Neural cell (in vitro differentiated cells): ENCODE measurements around the gene LIN54. TPM values are rescaled to one million over a fixed set of nuclear protein-coding genes. Genes with fewer than 3 reads are reported as not detected.

ENCODE experiments used
- H2AFZ ChIP-seq: fragments of 200-600, 300-800 bp; sonication (generic), shearing (Covaris generic); 2 replicates; pipeline ENCODE4 v1.6.0; 2014; ENCODE audit warnings: low read depth, mild to moderate bottlenecking, antibody characterized with exemption, low read length, moderate library complexity
- H3F3A ChIP-seq: fragments of 200-600 bp; shearing (Covaris generic); 2 replicates; pipeline ENCODE4 v1.6.1; 2016; ENCODE audit warnings: mild to moderate bottlenecking, moderate library complexity, mixed read lengths, antibody characterized with exemption, low read length; ENCODE audit not compliant: insufficient read depth, poor library complexity, severe bottlenecking
- H3K27ac ChIP-seq: fragments of 200-600, 300-800 bp; sonication (generic), shearing (Covaris generic); 2 replicates; pipeline ENCODE4 v1.5.1; 2014; ENCODE audit warnings: mild to moderate bottlenecking, low read length, moderate library complexity
- H3K27me3 ChIP-seq: fragments of 300-800, 200-600 bp; sonication (generic), shearing (Covaris generic); 2 replicates; pipeline ENCODE4 v1.6.0; 2014; ENCODE audit warnings: mild to moderate bottlenecking, low read depth, low read length, moderate library complexity; ENCODE audit not compliant: insufficient read depth
- H3K36me3 ChIP-seq: fragments of 300-800, 200-600 bp; sonication (generic), shearing (Covaris generic); 2 replicates; pipeline ENCODE4 v1.5.1; 2014; ENCODE audit warnings: mild to moderate bottlenecking, antibody characterized with exemption, low read length, moderate library complexity; ENCODE audit not compliant: insufficient read depth
- H3K4me2 ChIP-seq: fragments of 300-800, 200-600 bp; sonication (generic), shearing (Covaris generic); 2 replicates; pipeline ENCODE4 v1.6.0; 2014; ENCODE audit warnings: mild to moderate bottlenecking, low read length
- H3K4me3 ChIP-seq: fragments of 300-800, 200-600 bp; sonication (generic), shearing (Covaris generic); 2 replicates; pipeline ENCODE4 v1.5.1; 2014; ENCODE audit warnings: mild to moderate bottlenecking, low read length, moderate library complexity
- H3K79me2 ChIP-seq: fragments of 200-600 bp; shearing (Covaris generic); replicated peaks from 2 replicates; pipeline ENCODE4 v1.6.0; 2014; ENCODE audit warnings: mild to moderate bottlenecking, low read length, moderate library complexity; ENCODE audit not compliant: insufficient read depth
- H3K9ac ChIP-seq: fragments of 300-800, 200-600 bp; sonication (generic), shearing (Covaris generic); 2 replicates; pipeline ENCODE4 v1.6.1; 2016; ENCODE audit warnings: mild to moderate bottlenecking, low read length, mixed read lengths
- H3K9me2 ChIP-seq: fragments of 200-600 bp; shearing (Covaris generic); 2 replicates; pipeline ENCODE4 v1.6.1; 2016; ENCODE audit warnings: mild to moderate bottlenecking, low read length, mixed read lengths; ENCODE audit not compliant: insufficient read depth
- H3K9me3 ChIP-seq: fragments of 200-600, 300-800 bp; sonication (generic), shearing (Covaris generic); 2 replicates; pipeline ENCODE4 v1.6.1; 2016; ENCODE audit warnings: mild to moderate bottlenecking, mixed run types, low read length, moderate library complexity, mixed read lengths
- H4K20me1 ChIP-seq: fragments of 200-600 bp; shearing (Covaris generic); 2 replicates; pipeline ENCODE4 v1.6.1; 2016; ENCODE audit warnings: mild to moderate bottlenecking, mixed run types; ENCODE audit not compliant: insufficient read depth
- CTCF ChIP-seq: fragments of 450-650 bp; IDR thresholded peaks from 2 replicates; pipeline ENCODE4 v1.5.1; 2014; ENCODE audit warnings: antibody characterized with exemption, mild to moderate bottlenecking, moderate library complexity; ENCODE audit not compliant: poor library complexity, severe bottlenecking
- EZH2 ChIP-seq: fragments of 200-600, 300-800 bp; shearing (Covaris generic), sonication (generic); IDR thresholded peaks from 2 replicates; pipeline ENCODE4 v1.6.1; 2014; ENCODE audit warnings: antibody characterized with exemption, low read length, borderline replicate concordance, mild to moderate bottlenecking; ENCODE audit not compliant: insufficient read depth, poor library complexity, severe bottlenecking
- MXI1 ChIP-seq: fragments of 450-650 bp; conservative IDR thresholded peaks from 2 replicates; pipeline ENCODE4 v1.6.1; 2014; ENCODE audit warnings: antibody characterized with exemption, mild to moderate bottlenecking; ENCODE audit not compliant: poor library complexity, severe bottlenecking
- POLR2AphosphoS5 ChIP-seq: IDR thresholded peaks from 2 replicates; pipeline ENCODE4 v1.6.1; 2012
- RAD21 ChIP-seq: fragments of 450-650 bp; conservative IDR thresholded peaks from 2 replicates; pipeline ENCODE4 v1.6.1; 2014; ENCODE audit warnings: antibody characterized with exemption, mild to moderate bottlenecking, moderate library complexity
- SMC3 ChIP-seq: fragments of 450-650 bp; conservative IDR thresholded peaks from 2 replicates; pipeline ENCODE4 v1.6.1; 2014; ENCODE audit warnings: antibody characterized with exemption, mild to moderate bottlenecking, moderate library complexity; ENCODE audit not compliant: poor library complexity
- TAF1 ChIP-seq: IDR thresholded peaks from 2 replicates; pipeline ENCODE4 v1.6.1; 2012; ENCODE audit warnings: low read depth
- polyA plus RNA-seq: library from polyadenylated mRNA; depleted of rRNA; stranded (reverse); fragments of >200 nt; gene quantifications from 2 replicates; pipeline ENCODE4 v1.2.3, GENCODE V29; 2014
- TF ChIP-seq, protein P1 (sequence below): IDR thresholded peaks from 2 replicates; pipeline ENCODE4 v1.6.1; 2012; ENCODE audit warnings: borderline replicate concordance

The LIN54 gene
- polyA plus RNA-seq, 1 donor from 2014 or later = 7.3 TPM

- no peaks in the 10 kb centered on the region for H3K9me3 ChIP-seq
- no peak overlapping the region for H2AFZ ChIP-seq
- no peak overlapping the region for H3K4me2 ChIP-seq
- no peak overlapping the region for H3K4me3 ChIP-seq
- no peaks in the 10 kb centered on the region for H3K79me2 ChIP-seq
- H3K27ac ChIP-seq = no peak overlapping the region
- no peaks in the 10 kb centered on the region for H3K9me2 ChIP-seq
- H4K20me1 ChIP-seq = no peaks in the 10 kb centered on the region
- no peaks in the 10 kb centered on the region for H3F3A ChIP-seq
- no peaks in the 10 kb centered on the region for H3K36me3 ChIP-seq
- no peak for TF ChIP-seq RAD21
- TF ChIP-seq POLR2AphosphoS5 = no peak
- no peak for TF ChIP-seq SMC3
- TF ChIP-seq CTCF = no peak
- TF ChIP-seq MXI1 = no peak
- no peak for TF ChIP-seq TAF1
- TF ChIP-seq, protein P1, sequence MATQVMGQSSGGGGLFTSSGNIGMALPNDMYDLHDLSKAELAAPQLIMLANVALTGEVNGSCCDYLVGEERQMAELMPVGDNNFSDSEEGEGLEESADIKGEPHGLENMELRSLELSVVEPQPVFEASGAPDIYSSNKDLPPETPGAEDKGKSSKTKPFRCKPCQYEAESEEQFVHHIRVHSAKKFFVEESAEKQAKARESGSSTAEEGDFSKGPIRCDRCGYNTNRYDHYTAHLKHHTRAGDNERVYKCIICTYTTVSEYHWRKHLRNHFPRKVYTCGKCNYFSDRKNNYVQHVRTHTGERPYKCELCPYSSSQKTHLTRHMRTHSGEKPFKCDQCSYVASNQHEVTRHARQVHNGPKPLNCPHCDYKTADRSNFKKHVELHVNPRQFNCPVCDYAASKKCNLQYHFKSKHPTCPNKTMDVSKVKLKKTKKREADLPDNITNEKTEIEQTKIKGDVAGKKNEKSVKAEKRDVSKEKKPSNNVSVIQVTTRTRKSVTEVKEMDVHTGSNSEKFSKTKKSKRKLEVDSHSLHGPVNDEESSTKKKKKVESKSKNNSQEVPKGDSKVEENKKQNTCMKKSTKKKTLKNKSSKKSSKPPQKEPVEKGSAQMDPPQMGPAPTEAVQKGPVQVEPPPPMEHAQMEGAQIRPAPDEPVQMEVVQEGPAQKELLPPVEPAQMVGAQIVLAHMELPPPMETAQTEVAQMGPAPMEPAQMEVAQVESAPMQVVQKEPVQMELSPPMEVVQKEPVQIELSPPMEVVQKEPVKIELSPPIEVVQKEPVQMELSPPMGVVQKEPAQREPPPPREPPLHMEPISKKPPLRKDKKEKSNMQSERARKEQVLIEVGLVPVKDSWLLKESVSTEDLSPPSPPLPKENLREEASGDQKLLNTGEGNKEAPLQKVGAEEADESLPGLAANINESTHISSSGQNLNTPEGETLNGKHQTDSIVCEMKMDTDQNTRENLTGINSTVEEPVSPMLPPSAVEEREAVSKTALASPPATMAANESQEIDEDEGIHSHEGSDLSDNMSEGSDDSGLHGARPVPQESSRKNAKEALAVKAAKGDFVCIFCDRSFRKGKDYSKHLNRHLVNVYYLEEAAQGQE = no peak
- no peak for TF ChIP-seq EZH2
- no peak overlapping the region for H3K9ac ChIP-seq
- no peaks in the 10 kb centered on the region for H3K27me3 ChIP-seq
These were observed 29.5 kb downstream of the LIN54 start for GRCh38 chr4:82981138-82981537.

DNA sequence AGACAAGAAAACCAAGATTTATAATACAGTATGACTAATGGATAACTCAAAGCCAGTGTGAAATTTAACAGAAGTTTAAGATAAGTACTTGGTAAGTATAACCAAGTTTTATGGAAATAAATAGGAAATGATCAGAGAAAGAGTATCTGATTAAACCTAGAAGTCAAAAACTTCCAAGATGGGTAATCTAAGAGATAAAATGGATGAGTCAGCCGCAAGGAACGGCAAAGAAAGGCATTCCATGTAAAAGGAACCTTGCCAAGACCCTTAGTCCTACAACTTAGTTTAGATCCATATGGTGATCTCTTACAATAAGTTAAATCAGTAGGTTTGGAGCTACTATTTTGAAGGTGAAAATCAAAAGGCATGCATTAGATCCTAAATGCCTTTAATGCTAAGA, 34.8 kb downstream of the LIN54 start:
- Histone ChIP-seq H3K4me3 (no peak overlapping the region), H3K9ac (no peak overlapping the region), H3K9me3 (no peaks in the 10 kb centered on the region), H3K27me3 (no peaks in the 10 kb centered on the region), H3K9me2 (no peaks in the 10 kb centered on the region), H2AFZ (no peak overlapping the region), H3K4me2 (no peak overlapping the region), H3K36me3 (no peaks in the 10 kb centered on the region), H3F3A (no peaks in the 10 kb centered on the region), H4K20me1 (no peaks in the 10 kb centered on the region), H3K27ac (no peak overlapping the region), H3K79me2 (no peaks in the 10 kb centered on the region)
- TF ChIP-seq POLR2AphosphoS5 = no peak
- TF ChIP-seq, protein P1 = no peak
- TF ChIP-seq TAF1 = no peak
